NCI-H187 treated with DMSO at 0.1 percent for 48 hours (cell line): ENCODE measurements around the gene TFIP11.

Experiments used
- DNase-seq: peaks from one replicate; lab custom pipeline; 2025; lab: John Stamatoyannopoulos, UW

TFIP11 gene

GRCh38 chr22:26479043-26479791, 33.1 kb downstream of the TFIP11 start:
- DNase-seq, result no peak

GRCh38 chr22:26477341-26477731, 34.9 kb downstream of the TFIP11 start:
- no peak for DNase-seq

GRCh38 chr22:26476705-26477340, 35.5 kb downstream of the TFIP11 start:
- DNase-seq, result no peak

- DNase-seq, result no peak
Measured at GRCh38 chr22:26474682-26475081, 37.6 kb downstream of the TFIP11 start.

- no peak for DNase-seq
Measured at GRCh38 chr22:26471522-26471921, 40.8 kb downstream of the TFIP11 start.

- no peak for DNase-seq
Measured at GRCh38 chr22:26470807-26471206, 41.5 kb downstream of the TFIP11 start.

- DNase-seq, result no peak
Measured at GRCh38 chr22:26466196-26466595, 46.1 kb downstream of the TFIP11 start.

GRCh38 chr22:26464312-26464711, 48.0 kb downstream of the TFIP11 start:
- DNase-seq, result no peak

- DNase-seq, result no peak
Measured at GRCh38 chr22:26463688-26464087, 48.6 kb downstream of the TFIP11 start.

GRCh38 chr22:26463101-26463661, 49.1 kb downstream of the TFIP11 start:
- DNase-seq, result no peak

GRCh38 chr22:26462641-26463040, 49.6 kb downstream of the TFIP11 start:
- no peak for DNase-seq

GRCh38 chr22:26462051-26462450, 50.2 kb downstream of the TFIP11 start:
- no peak for DNase-seq

GRCh38 chr22:26461188-26461810, 51.0 kb downstream of the TFIP11 start:
- DNase-seq, result no peak

- no peak for DNase-seq
Measured at GRCh38 chr22:26460202-26460601, 52.1 kb downstream of the TFIP11 start.

- DNase-seq, result no peak
Measured at GRCh38 chr22:26457661-26458272, 54.5 kb downstream of the TFIP11 start.

- no peak for DNase-seq
Measured at GRCh38 chr22:26453812-26454500, 58.3 kb downstream of the TFIP11 start.

GRCh38 chr22:26453216-26453615, 59.1 kb downstream of the TFIP11 start:
- DNase-seq, result no peak

- no peak for DNase-seq
Measured at GRCh38 chr22:26452236-26453016, 59.8 kb downstream of the TFIP11 start.

- no peak for DNase-seq
Measured at GRCh38 chr22:26450453-26451185, 61.7 kb downstream of the TFIP11 start.

- DNase-seq, result no peak
Measured at GRCh38 chr22:26448941-26449340, 63.3 kb downstream of the TFIP11 start.
